ENCODE data around the gene PRR16.
"Not testable (repeated sequence)": the region's sequence is repeated elsewhere in the genome, so short reads cannot be mapped to it uniquely, and the experiment has no call there.

PRR16 gene

DNA sequence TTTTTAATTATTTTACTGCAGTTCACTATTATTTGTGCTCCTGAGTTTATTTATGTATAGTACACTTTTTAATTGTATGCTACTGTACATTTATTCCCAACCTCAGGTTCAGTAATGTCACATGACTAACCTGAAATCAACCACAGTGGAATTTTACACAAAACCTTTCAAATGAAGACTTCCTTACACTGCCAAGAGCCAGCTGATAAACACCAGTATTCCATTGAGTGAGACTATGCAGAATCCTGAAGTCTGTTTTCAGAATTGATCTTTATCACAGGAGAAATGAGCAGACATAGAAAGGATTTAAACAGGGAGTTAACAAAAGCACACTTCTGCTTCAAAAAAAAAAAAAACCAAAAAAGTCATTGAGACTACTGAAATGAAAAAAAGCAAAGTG lies 219.5 kb downstream of the PRR16 start:
- DNase-seq, result no peak

DNA sequence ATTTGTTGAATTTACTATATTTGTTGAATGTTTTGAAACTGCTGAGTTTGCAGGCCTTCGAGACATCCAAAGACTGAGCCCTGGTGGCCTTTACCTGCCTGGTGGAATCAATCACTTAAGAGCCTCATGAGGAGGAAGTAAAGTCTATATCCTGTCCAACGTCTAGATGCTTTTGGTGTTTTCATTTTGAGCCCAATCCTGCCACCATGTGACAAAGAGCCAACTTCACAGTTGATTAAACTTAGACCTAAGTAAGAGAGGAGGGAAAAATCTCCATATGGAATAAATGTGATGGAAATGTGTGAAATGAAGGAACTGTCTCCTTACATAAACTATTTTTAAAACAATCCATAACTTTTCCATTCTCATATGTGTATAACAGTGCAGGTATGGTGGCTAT lies 220.1 kb downstream of the PRR16 start:
- no peak for DNase-seq

DNA sequence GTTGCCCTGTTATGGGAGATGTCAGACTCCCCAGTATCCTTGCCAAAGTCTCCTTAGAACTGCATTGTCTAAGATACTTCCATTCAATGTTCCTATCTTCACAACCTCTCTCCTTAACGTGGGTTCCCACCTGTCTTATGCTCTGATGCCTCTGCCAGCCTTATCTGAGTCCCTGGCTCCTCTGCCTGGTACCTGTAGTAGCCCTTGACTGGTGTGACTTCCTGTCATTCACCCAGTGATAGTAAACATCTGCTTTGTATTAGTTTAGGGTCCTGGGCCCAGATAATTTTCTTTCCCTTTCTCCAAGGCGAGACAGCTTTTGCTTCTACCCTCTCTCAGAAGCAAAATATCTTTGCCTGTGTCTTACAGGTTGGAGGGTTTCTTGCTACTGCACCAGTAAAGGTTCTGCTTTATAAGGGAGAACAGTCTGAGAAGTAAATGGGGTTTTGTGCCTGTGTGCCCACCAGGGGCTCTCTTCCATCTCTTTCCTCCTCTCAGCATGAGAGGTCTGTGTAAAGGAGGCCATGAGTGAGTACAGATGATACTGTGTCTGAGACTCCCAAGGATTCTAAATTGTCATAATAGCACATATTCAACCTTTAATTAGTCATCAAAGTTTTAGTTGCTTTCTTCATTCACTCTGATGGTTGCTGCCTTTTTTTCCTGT lies 220.8 kb downstream of the PRR16 start:
- DNase-seq, result no peak

DNA sequence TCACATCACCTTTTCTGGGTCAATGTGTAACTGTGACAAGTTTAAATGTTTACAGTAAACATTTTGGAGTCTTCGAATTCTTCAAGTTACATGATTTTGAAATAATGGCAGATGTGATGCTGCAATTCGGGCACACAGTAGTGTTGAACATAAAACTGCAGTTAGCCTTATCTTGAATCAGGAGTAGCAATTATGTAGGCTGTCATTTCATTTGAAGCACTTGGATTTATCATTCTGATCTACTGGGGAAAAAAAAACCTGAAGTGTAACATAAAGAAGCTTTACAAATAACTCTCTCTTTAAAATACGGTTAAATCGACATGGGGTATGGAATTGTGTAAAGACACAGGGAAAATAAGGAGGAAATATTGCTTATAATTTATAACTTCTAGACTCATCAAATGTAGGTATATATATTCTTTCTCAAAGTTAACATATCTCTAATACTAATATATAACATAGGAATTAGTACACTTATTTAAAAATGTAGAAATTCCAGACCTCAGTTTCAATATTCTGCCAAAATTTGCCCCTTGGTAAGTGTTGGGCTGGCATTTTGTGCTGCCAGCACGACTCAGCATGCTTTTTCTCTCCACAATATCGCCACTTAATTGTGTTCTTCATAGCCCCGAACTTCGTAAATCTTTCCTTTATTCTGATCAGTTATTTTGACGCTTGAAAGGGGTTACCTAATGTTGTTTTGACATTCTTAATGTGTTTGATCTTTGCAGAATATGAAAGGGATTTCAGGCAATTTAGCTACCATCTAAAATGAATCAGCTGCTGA lies 226.7 kb downstream of the PRR16 start:
- no peak for DNase-seq

DNA sequence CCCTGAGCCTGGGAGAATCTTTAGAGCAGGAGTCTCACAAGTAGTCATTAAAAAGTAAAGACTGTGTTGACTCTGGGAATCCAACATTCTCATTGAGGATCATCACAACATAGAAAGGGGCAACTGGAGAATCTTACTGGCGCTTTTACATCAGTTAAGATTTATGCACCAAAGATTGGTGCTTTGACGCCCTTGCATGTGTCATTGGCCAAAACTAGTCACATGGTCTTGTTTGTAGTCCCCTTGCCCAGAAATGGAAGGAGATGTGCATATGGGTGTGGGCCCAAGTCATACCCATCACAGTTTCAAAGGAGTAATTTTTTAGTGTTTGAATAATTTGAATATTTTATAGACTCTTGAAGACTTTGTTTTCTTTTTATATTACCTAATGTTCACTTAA lies 228.2 kb downstream of the PRR16 start:
- DNase-seq, result no peak

DNA sequence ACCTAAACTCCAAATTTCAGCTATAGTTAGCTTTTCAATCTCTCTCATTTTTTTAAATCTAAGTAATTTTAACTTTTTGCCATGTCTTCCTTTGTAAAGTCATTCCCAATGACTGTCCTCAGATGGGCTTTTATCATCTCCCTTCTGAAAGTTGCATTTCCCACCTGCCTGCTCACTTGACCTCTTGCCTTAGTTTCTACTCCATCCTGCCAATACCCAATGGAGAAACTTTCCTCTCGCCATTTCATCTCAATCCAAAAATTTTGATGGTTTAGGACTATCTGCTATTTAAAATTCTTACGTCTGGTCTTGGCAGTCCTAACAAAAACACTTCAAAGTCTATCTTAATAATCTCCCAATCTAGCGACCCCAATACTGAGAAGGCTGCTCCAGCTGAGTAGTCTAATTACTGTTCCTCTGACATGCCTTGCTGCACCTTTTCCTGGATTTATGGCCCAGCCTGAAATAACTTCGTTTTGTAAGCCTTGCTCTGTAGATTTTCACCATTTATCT lies 231.3 kb downstream of the PRR16 start:
- DNase-seq, result no peak

DNA sequence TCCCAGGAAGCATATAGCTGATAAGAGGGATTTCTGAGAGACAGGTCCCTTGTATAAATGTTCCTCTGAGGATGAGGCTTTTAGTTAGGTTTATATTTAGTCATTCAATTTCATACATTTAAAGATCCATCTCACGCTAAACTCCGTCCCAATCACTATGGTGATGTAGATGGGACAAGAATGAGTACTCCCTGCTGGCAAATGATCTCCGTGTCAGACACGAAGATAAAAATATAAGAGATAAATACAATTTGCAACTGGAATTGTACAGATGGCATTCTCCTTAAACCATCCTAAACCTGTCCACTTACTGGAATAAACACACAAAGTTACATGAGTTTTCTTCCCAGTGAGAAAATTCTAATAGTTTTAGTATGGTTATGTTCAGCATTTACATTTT lies 233.0 kb downstream of the PRR16 start:
- no peak for DNase-seq

DNA sequence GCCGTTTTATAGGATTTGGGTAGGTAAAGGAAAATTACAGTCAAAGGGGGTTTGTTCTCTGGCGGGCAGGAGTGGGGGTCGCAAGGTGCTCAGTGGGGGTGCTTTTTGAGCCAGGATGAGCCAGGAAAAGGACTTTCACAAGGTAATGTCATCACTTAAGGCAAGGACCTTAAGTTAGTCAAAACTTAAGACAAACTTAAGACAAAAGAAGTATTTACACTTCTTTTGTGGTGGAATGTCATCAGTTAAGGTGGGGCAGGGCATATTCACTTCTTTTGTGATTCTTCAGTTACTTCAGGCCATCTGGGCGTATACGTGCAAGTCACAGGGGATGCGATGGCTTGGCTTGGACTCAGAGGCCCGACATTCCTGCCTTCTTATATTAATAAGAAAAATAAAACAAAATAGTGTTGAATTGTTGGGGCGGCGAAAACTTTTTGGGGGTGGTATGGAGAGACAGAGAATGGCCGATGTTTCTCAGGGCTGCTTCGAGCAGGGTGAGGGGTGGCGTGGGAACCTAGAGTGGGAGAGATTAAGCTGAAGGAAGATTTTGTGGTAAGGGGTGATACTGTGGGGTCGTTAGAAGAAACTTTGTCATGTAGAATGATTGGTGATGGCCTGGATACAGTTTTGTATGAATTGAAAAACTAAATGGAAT lies 233.7 kb downstream of the PRR16 start:
- not testable (repeated sequence) for DNase-seq

DNA sequence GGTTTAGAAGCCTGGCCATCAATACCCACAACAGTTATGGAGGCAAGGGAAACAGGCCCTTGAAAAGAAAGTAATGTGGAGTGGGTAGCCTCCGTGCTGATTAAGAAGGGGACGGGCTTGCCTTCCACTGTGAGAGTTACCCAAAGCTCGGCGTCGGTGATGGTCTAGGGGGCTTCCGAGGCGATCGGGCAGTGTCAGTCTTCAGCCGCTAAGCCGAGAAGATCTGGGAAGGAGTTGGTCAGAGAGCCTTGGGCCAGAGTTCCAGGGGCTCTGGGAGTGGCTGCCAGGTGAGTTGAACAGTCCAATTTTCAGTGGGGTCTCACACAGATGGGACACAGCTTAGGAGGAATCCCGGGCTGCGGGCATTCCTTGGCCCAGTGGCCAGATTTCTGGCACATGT lies 236.6 kb downstream of the PRR16 start:
- DNase-seq, result not testable (repeated sequence)

DNA sequence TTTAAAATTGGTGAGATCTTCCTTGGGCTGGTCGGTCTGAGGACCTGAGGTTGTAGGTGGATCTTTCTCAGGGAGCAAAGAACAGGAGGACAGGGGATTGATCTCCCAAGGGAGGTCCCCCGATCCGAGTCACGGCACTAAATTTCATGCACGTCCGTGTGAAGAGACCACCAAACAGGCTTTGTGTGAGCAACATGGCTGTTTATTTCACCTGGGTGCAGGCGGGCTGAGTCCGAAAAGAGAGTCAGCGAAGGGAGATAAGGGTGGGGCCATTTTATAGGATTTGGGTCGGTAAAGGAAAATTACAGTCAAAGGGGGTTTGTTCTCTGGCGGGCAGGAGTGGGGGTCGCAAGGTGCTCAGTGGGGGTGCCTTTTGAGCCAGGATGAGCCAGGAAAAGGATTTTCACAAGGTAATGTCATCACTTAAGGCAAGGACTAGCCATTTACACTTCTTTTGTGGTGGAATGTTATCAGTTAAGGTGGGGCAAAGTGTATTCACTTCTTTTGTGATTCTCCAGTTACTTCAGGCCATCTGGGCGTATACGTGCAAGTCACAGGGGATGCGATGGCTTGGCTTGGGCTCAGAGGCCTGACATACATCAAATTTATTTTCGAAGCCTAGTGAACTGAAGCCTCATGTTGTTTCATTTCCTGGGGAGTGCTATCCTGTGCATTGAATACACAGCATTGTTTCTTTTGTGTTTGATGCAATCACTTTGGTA lies 238.9 kb downstream of the PRR16 start:
- not testable (repeated sequence) for DNase-seq

DNA sequence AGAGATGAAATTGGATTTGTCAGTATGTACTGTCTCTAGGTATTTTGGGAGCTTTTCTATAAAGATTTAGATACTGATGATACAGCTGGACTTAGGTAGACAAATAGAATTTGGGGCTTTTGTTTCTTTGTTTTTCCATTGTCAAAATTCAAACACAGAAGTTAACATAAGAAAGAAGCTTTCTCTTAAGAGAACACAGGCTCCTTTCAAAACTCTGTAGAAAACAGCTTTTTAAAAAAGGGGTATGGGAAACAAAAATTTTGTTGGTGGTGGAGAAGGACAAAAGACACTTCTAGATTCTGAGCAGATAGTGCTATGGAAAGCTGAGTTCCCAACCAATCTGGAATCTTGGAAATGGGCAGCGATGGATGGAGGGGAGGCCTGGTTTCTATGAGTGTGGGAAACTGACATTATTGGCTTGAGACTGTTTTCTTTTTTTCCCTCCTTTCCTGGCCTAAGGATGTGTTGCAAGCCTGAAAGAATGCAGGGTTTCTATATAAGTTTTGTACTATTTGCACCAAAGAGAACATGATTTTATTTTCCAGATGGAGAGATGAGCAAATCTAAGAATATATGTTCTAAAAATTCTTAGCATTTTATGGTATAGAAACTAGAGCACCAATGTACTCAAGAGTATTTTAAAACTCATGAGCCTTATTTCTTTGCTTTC lies 240.0 kb downstream of the PRR16 start:
- DNase-seq, result no peak

DNA sequence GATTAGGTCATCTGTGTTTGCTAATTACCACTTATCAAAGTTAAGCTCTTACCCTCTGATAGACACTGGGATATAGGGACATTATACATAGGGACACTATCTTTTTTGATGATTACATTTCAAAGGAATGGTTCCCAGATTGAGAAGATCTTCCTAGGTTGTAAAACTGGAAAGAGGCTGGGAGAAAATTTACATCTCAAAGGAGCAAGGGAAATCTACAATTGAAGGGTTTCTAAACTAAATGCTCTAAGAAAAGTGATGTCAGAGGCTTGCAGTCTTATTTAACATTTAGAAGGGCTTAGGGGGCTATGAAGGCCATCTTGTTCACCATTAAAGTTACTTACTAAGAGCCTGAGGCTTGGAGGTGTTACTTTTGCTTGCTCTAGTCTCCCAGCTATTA lies 242.8 kb downstream of the PRR16 start:
- no peak for DNase-seq

DNA sequence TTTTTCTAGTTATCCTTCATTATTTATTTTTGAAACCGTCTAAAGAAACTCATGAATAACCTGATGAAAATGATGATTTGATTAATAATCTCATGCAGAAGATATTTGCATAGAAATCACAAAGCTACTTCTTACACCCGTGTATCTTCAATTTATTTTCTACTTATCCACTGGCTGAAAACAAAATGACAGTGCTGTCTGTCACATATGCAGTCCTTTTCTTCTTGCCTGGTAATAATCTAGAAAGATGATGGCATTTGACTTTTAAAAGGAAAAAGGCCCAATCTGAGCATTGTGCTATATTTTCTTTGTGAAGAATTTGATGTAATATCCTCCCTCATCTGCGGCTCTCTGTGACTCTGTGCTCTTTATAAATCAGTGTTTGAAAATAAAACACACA lies 253.3 kb downstream of the PRR16 start:
- no peak for DNase-seq

DNA sequence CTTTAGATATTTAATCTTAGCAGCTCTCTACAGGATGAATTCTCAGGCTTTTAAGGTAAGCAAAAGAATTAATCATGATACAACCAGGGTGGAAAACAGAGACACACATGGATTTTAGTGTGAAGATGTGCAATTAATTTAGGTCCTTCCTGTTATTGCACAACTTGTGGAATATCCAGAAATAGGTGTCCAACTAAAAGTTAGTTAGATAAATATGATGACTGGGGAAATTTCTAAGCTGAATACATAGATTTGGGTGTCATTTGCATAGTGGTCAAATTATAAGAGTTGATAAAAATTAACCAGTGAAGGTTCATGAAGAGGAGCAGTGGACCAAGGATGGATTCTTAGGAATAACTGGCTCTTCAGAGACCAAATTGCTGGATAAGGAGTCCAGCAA lies 266.1 kb downstream of the PRR16 start:
- DNase-seq, result no peak

DNA sequence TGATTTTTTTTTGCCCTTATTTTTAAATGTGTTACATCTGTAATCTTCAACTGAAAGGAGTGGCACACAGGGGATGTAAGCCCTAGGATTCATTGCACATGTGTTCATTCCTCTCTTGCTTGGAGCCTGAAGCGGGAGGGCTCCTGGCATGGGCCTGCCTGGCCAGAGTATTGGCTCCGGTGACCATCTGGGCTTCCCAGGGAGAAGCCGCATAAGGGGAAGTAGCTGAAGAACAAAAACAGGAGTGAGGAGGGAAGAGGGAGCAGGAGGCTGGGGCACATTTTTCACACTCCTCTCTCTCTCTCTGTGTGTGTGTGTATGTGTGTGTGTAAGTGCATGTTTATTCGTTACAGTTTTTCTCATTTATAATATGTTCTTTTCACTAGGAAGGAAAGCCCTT lies 269.9 kb downstream of the PRR16 start:
- DNase-seq, result no peak

DNA sequence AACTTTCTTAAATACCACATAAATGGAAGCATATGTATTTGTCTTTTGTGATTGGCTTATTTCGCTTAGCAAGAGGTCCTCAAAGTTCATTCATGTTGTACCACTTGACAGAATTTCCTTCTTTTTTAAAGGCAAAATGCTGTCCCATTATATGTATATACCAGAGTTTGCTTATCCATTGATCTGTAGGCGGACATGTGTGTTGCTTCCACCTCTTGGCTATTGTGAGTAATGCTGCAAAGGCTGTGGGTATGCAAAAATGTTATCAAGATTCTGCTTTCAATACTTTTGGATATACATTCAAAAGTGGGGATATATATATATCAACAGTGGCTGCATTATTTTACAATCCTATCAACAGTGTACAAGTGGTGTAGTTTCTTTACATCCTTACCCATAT lies 271.0 kb downstream of the PRR16 start:
- DNase-seq, result no peak

All from CD4-positive, alpha-beta T cell treated with Interleukin-10 for 1 hour (primary cell).